Epithelial cell of proximal tubule (primary cell): ENCODE results near the gene C19orf38. TPM values are rescaled to one million over a fixed set of nuclear protein-coding genes. Genes with fewer than 3 reads are reported as not detected.

Source experiments
- DNase-seq: peaks from one replicate; pipeline ENCODE4 v3.0.0-alpha.2; 2011; ENCODE audit warnings: low read depth
- H3K4me3 ChIP-seq: 2 replicates; pipeline ENCODE4 v1.5.1; 2011; ENCODE audit warnings: low read depth, mild to moderate bottlenecking, low read length
- total RNA-seq: library from RNA; depleted of rRNA; stranded (reverse); fragments of >200 nt; gene quantifications from 2 replicates; pipeline ENCODE4 v1.2.3, GENCODE V29; 2015
- TF ChIP-seq, protein P1 (sequence below): conservative IDR thresholded peaks from 2 replicates; pipeline ENCODE4 v1.5.1; 2012; ENCODE audit warnings: low read depth, mild to moderate bottlenecking, low read length

Gene C19orf38
- total RNA-seq, 1 donor from 2014 or later = not detected

DNA sequence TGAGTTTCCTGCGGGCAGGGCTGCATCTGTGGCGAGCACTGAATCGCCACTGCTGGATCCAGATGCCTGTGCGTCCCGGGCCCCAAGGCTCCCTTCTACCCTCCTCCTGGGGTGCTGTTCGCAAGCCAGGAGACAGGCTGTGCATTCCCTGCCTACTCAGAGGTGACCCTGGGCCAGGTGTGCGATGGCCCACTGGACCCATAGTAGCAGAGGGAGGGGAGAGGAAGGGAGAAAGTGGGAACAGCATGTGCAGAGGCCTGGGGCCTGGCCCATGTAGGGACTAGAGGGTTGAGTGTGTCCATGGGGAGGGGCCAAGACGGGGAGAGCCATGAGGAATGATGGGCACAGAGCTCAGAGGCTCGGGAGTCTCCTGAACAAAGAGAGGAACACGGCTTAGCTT is 50.4 kb downstream of the C19orf38 start:
- no peak for DNase-seq
- TF ChIP-seq, protein P1, sequence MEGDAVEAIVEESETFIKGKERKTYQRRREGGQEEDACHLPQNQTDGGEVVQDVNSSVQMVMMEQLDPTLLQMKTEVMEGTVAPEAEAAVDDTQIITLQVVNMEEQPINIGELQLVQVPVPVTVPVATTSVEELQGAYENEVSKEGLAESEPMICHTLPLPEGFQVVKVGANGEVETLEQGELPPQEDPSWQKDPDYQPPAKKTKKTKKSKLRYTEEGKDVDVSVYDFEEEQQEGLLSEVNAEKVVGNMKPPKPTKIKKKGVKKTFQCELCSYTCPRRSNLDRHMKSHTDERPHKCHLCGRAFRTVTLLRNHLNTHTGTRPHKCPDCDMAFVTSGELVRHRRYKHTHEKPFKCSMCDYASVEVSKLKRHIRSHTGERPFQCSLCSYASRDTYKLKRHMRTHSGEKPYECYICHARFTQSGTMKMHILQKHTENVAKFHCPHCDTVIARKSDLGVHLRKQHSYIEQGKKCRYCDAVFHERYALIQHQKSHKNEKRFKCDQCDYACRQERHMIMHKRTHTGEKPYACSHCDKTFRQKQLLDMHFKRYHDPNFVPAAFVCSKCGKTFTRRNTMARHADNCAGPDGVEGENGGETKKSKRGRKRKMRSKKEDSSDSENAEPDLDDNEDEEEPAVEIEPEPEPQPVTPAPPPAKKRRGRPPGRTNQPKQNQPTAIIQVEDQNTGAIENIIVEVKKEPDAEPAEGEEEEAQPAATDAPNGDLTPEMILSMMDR = no peak
- no peak overlapping the region for H3K4me3 ChIP-seq

DNA sequence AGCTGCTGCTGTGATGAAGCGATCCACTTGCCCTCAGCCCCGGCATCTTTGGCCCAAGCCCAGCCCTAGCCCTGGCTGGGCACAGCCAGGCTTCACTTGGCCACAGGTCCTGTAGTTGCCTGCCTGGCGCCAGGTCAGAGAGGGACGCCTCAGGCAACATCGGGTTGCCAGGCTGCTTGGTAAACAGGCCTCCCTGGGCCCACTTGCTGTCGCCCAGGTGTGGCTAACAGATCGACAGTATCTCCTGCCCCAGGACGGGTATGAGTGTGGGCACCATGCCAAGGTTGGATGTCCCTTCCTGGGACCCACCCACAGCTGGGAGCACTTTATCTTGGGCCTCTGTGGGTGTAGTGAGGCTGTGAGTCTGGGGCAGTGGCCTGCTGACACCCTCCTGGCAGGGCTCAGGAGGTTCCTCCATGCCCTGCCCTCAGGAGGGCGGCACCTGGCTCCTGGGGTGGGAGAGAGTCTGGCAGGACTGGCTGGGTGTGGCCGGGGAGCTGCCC is 51.0 kb downstream of the C19orf38 start:
- H3K4me3 ChIP-seq = no peak overlapping the region

DNA sequence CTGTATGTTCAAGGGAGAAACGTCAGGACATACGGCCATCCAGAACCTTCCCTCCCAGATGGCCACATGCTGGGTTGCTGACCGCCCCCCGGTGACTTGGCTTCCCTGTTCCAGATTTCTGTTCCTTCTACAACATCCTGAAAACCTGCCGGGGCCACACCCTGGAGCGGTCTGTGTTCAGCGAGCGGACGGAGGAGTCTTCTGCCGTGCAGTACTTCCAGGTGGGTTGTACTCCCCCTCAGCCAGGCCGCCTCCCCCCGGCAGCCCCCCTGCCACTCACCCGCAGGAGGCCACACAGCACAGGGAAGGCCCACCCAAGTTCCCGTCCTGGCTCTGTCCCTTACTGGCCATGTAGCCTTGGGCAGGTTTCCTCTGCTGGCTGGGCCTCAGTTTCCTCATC is 59.7 kb downstream of the C19orf38 start:
- no peak overlapping the region for H3K4me3 ChIP-seq
- TF ChIP-seq, protein P1 = no peak
- DNase-seq = no peak

More for the DNA sequence above, 51.0 kb downstream of the C19orf38 start:
- TF ChIP-seq, protein P1 = no peak
- DNase-seq = no peak

DNA sequence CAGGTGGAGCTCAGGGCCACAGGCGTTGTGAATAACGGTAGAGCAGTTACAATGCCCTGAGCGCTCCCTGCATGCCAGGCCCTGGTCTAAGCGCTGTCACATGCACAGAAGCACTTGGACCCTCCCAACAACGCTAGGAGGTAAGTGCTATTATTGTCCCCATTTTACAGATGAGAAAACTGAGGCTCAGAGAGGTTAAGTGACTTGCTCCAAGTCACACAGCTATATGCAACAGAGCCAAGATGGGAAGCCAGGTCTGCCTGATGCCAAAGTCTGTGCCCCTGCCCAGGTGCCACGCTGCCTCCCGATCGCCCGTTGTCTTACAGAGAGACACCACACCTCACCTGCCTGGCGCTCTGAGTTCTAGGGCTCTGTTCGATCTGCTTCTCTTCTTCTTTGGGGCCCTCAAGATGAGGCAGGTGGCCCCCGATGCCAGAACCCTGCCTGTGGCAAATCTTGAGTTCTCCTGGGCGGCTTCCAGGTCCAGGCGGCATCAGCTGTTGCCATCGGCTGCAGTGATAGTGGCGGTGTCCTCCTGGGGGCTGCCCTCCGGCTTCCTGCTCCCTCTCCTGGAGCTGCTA is 60.3 kb downstream of the C19orf38 start:
- DNase-seq = no peak
- H3K4me3 ChIP-seq = no peak overlapping the region
- TF ChIP-seq, protein P1 = no peak

DNA sequence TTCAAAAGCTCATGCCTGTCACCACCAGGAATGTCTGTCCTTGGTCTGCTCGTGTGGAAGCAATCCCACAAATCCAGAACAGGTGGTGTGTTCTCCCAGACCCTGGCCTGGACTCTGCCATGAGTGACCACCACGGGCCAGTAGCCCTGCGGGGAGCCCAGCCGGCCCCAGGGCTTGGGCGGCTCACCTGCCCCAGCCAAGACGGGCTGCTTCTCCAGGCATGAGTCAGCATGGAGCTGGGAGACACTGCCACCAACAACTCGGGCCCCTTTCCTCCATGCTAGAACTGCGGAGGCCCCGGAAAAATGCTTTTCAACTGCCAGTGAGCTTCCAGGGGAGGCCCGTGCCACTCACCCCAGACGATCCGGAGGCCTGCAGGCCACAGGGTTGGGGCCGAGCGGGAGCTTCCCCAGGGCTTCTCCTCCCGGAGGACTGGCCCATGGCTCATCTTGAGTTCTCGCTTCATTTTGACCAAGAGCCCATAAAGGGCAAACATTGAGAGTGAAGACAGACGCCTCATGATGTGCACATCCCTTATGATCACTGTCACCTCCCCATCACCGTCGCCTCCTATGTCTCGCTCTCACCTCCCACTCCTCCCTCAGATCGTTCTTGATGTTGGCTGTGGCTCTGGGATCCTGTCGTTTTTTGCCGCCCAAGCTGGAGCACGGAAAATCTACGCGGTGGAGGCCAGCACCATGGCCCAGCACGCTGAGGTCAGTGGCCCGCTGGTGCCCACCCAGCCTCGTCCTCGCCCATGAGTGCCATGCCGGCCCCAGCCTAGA is 63.6 kb downstream of the C19orf38 start:
- DNase-seq = no peak
- TF ChIP-seq, protein P1 = no peak
- H3K4me3 ChIP-seq = no peak overlapping the region

DNA sequence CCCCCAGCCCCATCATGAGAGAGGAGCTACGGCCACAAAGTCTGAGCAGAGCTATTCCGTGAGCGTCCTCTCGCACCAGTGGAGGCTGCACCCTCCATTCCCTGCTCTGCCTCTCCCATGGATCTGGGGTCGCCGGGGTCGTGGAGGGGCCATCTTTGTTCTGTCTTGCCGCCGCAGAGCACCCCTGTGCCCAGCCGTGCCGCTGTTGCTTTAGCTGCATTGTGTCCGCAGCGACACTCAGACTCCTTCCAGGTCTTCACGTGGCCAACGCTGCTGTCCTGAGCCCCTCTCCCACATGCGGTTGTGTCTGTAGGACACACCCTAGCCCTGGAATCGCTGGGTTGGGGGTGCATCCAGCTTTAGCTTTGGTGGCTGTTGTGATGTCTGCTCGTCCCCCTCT is 64.4 kb downstream of the C19orf38 start:
- TF ChIP-seq, protein P1 = no peak
- H3K4me3 ChIP-seq = no peak overlapping the region
- DNase-seq = no peak
